Measurements from ENCODE around the gene ADAMTSL2. TPM values are rescaled to one million over a fixed set of nuclear protein-coding genes. Genes with fewer than 3 reads are reported as not detected.

The ADAMTSL2 gene
- polyA plus RNA-seq (2013, experiment 1 of 2): 0.22 TPM
- 0.21 TPM for polyA plus RNA-seq (2013, experiment 2 of 2)

GRCh38 chr9:133534346-133535291, at the start of gene ADAMTSL2:
Gene ADAMTSL2 (plus strand): TSS chr9:133534704. CDS start chr9:133536713, 2,009 bp downstream.
- H2BK15ac ChIP-seq (ENCODE audit: low read depth, poor library complexity, severe bottlenecking): peak within 1 kb of the TSS; percentile 36
- 8% methylated on average over 62 of the region's 70 CpGs for WGBS
- H2AK5ac ChIP-seq (ENCODE audit: low read length, severe bottlenecking): no peak within 1 kb of the TSS
- H4K91ac ChIP-seq (ENCODE audit: low read length): peak within 1 kb of the TSS; percentile 72
- DNase-seq: peak; percentile 72
- H3K4me1 ChIP-seq (ENCODE audit: control insufficient read depth, insufficient read depth, low read depth, low read length): peaks cover 17% of the 10 kb centered on the region
- peak within 1 kb of the TSS; percentile 33 to 52 for H3K18ac ChIP-seq (ENCODE audit: low read depth in 1 of 2, low read length in 2 of 2)
- H3K4me2 ChIP-seq (ENCODE audit: low read length, poor library complexity, severe bottlenecking): peak within 1 kb of the TSS; percentile 6
- peak within 1 kb of the TSS; percentile 9 to 26 for H3K4me3 ChIP-seq (ENCODE audit: insufficient read depth in 1 of 2, low read depth in 1 of 2, low read length in 2 of 2)
- H3K27me3 ChIP-seq (ENCODE audit: control insufficient read depth in 1 of 2, insufficient read depth in 1 of 2, low read length in 2 of 2): peaks cover 61 to 86% of the 10 kb centered on the region in 2 experiments
- H2BK120ac ChIP-seq (ENCODE audit: low read depth, low read length): peak within 1 kb of the TSS; percentile 19
- no peak within 1 kb of the TSS for H3K27ac ChIP-seq (ENCODE audit: low read length, poor library complexity, severe bottlenecking)
- peak within 1 kb of the TSS; percentile 13 to 30 for H2BK12ac ChIP-seq (ENCODE audit: low read length in 2 of 2)
- H3K23ac ChIP-seq (ENCODE audit: low read length in 2 of 2): peak within 1 kb of the TSS in 1 of 2 experiments; percentile 27
- no peaks in the 10 kb centered on the region for H3K79me1 ChIP-seq (replicated peaks; ENCODE audit: low read length, poor library complexity, severe bottlenecking)
- no peak within 1 kb of the TSS for H2AFZ ChIP-seq (ENCODE audit: low read depth, low read length)
- no peak within 1 kb of the TSS for H2BK5ac ChIP-seq (ENCODE audit: low read depth, low read length, poor library complexity, severe bottlenecking)
- H3K9ac ChIP-seq (ENCODE audit: low read length): peak within 1 kb of the TSS; percentile 59
- H3K9me3 ChIP-seq (ENCODE audit: control insufficient read depth, low read length): no peaks in the 10 kb centered on the region
- peak within 1 kb of the TSS; percentile 72 for H4K8ac ChIP-seq (ENCODE audit: low read length)
- H3K4ac ChIP-seq (ENCODE audit: low read depth in 1 of 2, low read length in 2 of 2): no peak within 1 kb of the TSS
- no peaks in the 10 kb centered on the region for H3K36me3 ChIP-seq (ENCODE audit: control insufficient read depth in 1 of 2, insufficient read depth in 2 of 2, low read depth in 1 of 2, low read length in 2 of 2)
- peak within 1 kb of the TSS in 1 of 2 experiments; percentile 22 for H3K14ac ChIP-seq (ENCODE audit: low read length in 2 of 2)

GRCh38 chr9:133485531-133486260, 48.8 kb upstream of the ADAMTSL2 start:
- Histone ChIP-seq H3K14ac (ENCODE audit: low read length in 2 of 2) (no peak overlapping the region), H4K8ac (ENCODE audit: low read length) (no peak overlapping the region), H3K27me3 (ENCODE audit: control insufficient read depth in 1 of 2, insufficient read depth in 1 of 2, low read length in 2 of 2) (peaks cover 11 to 25% of the 10 kb centered on the region in 2 experiments), H3K4me1 (ENCODE audit: control insufficient read depth, insufficient read depth, low read depth, low read length) (peaks cover 19% of the 10 kb centered on the region), H3K27ac (ENCODE audit: low read length, poor library complexity, severe bottlenecking) (no peak overlapping the region), H3K23ac (ENCODE audit: low read length in 2 of 2) (no peak overlapping the region), H2BK15ac (ENCODE audit: low read depth, poor library complexity, severe bottlenecking) (no peak overlapping the region), H2AFZ (ENCODE audit: low read depth, low read length) (no peak overlapping the region), H2BK12ac (ENCODE audit: low read length in 2 of 2) (no peak overlapping the region), H3K4me3 (ENCODE audit: insufficient read depth in 1 of 2, low read depth in 1 of 2, low read length in 2 of 2) (peak overlapping the region in 1 of 2 experiments; percentile 5), H3K79me1 (replicated peaks; ENCODE audit: low read length, poor library complexity, severe bottlenecking) (no peaks in the 10 kb centered on the region), H2BK5ac (ENCODE audit: low read depth, low read length, poor library complexity, severe bottlenecking) (no peak overlapping the region), H3K9ac (ENCODE audit: low read length) (no peak overlapping the region), H2BK120ac (ENCODE audit: low read depth, low read length) (no peak overlapping the region), H4K91ac (ENCODE audit: low read length) (no peak overlapping the region), H3K9me3 (ENCODE audit: control insufficient read depth, low read length) (no peaks in the 10 kb centered on the region), H2AK5ac (ENCODE audit: low read length, severe bottlenecking) (no peak overlapping the region), H3K4me2 (ENCODE audit: low read length, poor library complexity, severe bottlenecking) (no peak overlapping the region), H3K36me3 (ENCODE audit: control insufficient read depth in 1 of 2, insufficient read depth in 2 of 2, low read depth in 1 of 2, low read length in 2 of 2) (no peaks in the 10 kb centered on the region), H3K18ac (ENCODE audit: low read depth in 1 of 2, low read length in 2 of 2) (no peak overlapping the region), H3K4ac (ENCODE audit: low read depth in 1 of 2, low read length in 2 of 2) (no peak overlapping the region)
- DNase-seq: no peak
- WGBS: 75% methylated on average over 25 of the region's 25 CpGs

- H2BK120ac ChIP-seq (ENCODE audit: low read depth, low read length): no peak overlapping the region
- H3K18ac ChIP-seq (ENCODE audit: low read depth in 1 of 2, low read length in 2 of 2): no peak overlapping the region
- H2BK5ac ChIP-seq (ENCODE audit: low read depth, low read length, poor library complexity, severe bottlenecking): no peak overlapping the region
- WGBS: 89% methylated on average over 8 of the region's 8 CpGs
- H3K36me3 ChIP-seq (ENCODE audit: control insufficient read depth in 1 of 2, insufficient read depth in 2 of 2, low read depth in 1 of 2, low read length in 2 of 2): no peaks in the 10 kb centered on the region
- no peak overlapping the region for H3K9ac ChIP-seq (ENCODE audit: low read length)
- H3K4me3 ChIP-seq (ENCODE audit: insufficient read depth in 1 of 2, low read depth in 1 of 2, low read length in 2 of 2): no peak overlapping the region
- H3K14ac ChIP-seq (ENCODE audit: low read length in 2 of 2): no peak overlapping the region
- no peak overlapping the region for H2AFZ ChIP-seq (ENCODE audit: low read depth, low read length)
- H2BK12ac ChIP-seq (ENCODE audit: low read length in 2 of 2): no peak overlapping the region
- peaks cover 11 to 38% of the 10 kb centered on the region in 2 experiments for H3K27me3 ChIP-seq (ENCODE audit: control insufficient read depth in 1 of 2, insufficient read depth in 1 of 2, low read length in 2 of 2)
- H3K27ac ChIP-seq (ENCODE audit: low read length, poor library complexity, severe bottlenecking): no peak overlapping the region
- no peak overlapping the region for H3K4me2 ChIP-seq (ENCODE audit: low read length, poor library complexity, severe bottlenecking)
- no peak overlapping the region for H4K8ac ChIP-seq (ENCODE audit: low read length)
- H2AK5ac ChIP-seq (ENCODE audit: low read length, severe bottlenecking): no peak overlapping the region
- no peaks in the 10 kb centered on the region for H3K9me3 ChIP-seq (ENCODE audit: control insufficient read depth, low read length)
- no peak overlapping the region for H4K91ac ChIP-seq (ENCODE audit: low read length)
- H2BK15ac ChIP-seq (ENCODE audit: low read depth, poor library complexity, severe bottlenecking): no peak overlapping the region
- no peak overlapping the region for H3K23ac ChIP-seq (ENCODE audit: low read length in 2 of 2)
- no peak overlapping the region for H3K4ac ChIP-seq (ENCODE audit: low read depth in 1 of 2, low read length in 2 of 2)
- no peaks in the 10 kb centered on the region for H3K79me1 ChIP-seq (replicated peaks; ENCODE audit: low read length, poor library complexity, severe bottlenecking)
- H3K4me1 ChIP-seq (ENCODE audit: control insufficient read depth, insufficient read depth, low read depth, low read length): peaks cover 24% of the 10 kb centered on the region
- no peak for DNase-seq
Observed at GRCh38 chr9:133487331-133487725, 47.2 kb upstream of the ADAMTSL2 start.
